ENCODE data around the gene AHCTF1. TPM values are rescaled to one million over a fixed set of nuclear protein-coding genes. Genes with fewer than 3 reads are reported as not detected.

AHCTF1 gene
- total and polyA plus RNA-seq, 2 donors (not counting 3 experiments of a cell fraction or from before 2014, with no cell fraction given), result 5.5 to 32.1 TPM

- H2AFZ ChIP-seq (ENCODE audit: low read depth, low read length), result no peak overlapping the region
- peaks cover 14% of the 10 kb centered on the region for H3K79me2 ChIP-seq (ENCODE audit: control insufficient read depth, insufficient read depth, low read length)
- FAIRE-seq (no peak), DNase-seq (ENCODE audit: low read depth, low spot score) (no peak)
- ChIA-PET POLR2A (no interaction called here), CTCF (interaction anchor here (1.1 to 1.6 kb wide), 3 partner anchors 11 to 25 kb away, joined by 3 to 4 read pairs (median 3); no protein-coding TSS in a partner anchor)
- no peaks in the 10 kb centered on the region for H4K20me1 ChIP-seq (replicated peaks; ENCODE audit: control insufficient read depth, extremely low read depth, insufficient read depth, low read length)
- H3K4me2 ChIP-seq (ENCODE audit: insufficient read depth, low read length), result no peak overlapping the region
- no peaks in the 10 kb centered on the region for H3K9me3 ChIP-seq (replicated peaks; ENCODE audit: control insufficient read depth, insufficient read depth, low read length)
- no peaks in the 10 kb centered on the region for H3K9me1 ChIP-seq (replicated peaks; ENCODE audit: control insufficient read depth, extremely low read depth, insufficient read depth, low read length)
- H3K4me1 ChIP-seq (ENCODE audit: control insufficient read depth, extremely low read depth, insufficient read depth, low read length), result peaks cover 8% of the 10 kb centered on the region
- H3K27ac ChIP-seq (ENCODE audit: insufficient read depth, low read depth, low read length), result no peak overlapping the region
- H3K27me3 ChIP-seq (ENCODE audit: control insufficient read depth in 2 of 2, insufficient read depth in 2 of 2, low read length in 2 of 2), result no peaks in the 10 kb centered on the region
- TF ChIP-seq MAX (IDR thresholded peaks at IDR 0.05; ENCODE audit: insufficient read depth, insufficient read length) (no peak), POLR2AphosphoS5 (IDR thresholded peaks at IDR 0.05; ENCODE audit: insufficient read depth, low read depth, low read length) (no peak), MYC (IDR thresholded peaks at IDR 0.05; ENCODE audit: low read depth, low read length) (no peak), JUN (IDR thresholded peaks at IDR 0.05; ENCODE audit: borderline replicate concordance, insufficient read depth, insufficient read length, low read depth) (no peak), EZH2 (IDR thresholded peaks at IDR 0.05; ENCODE audit: borderline replicate concordance, low read depth, low read length, severe bottlenecking) (no peak), POLR2A (IDR thresholded peaks at IDR 0.05; ENCODE audit: low read depth, low read length) (no peak), CTCF (IDR thresholded peaks at IDR 0.05; ENCODE audit: extremely low read depth in 1 of 2, insufficient read depth in 1 of 2, low read depth in 1 of 2, low read length in 2 of 2) (no peak), FOS (IDR thresholded peaks at IDR 0.05; ENCODE audit: borderline replicate concordance, insufficient read depth, low read length) (no peak), GATA2 (IDR thresholded peaks at IDR 0.05; ENCODE audit: insufficient read depth, insufficient read length, low read depth, low read length) (no peak)
- no peaks in the 10 kb centered on the region for H3K36me3 ChIP-seq (ENCODE audit: control insufficient read depth in 2 of 2, extremely low read depth in 1 of 2, insufficient read depth in 2 of 2, low read length in 2 of 2)
- dilution Hi-C loops (cut with MboI; ENCODE audit: extremely low pct_ligation_motif_present, low sequenced_read_pairs) (no loop called here), intact Hi-C loops (cut with micrococcal nuclease) (loop anchor here (10.0 kb wide), 1 partner anchor 280 kb away; no protein-coding TSS in a partner anchor)
- no peak overlapping the region for H3K4me3 ChIP-seq (replicated peaks in 1 of 3; ENCODE audit: insufficient read depth in 1 of 3, low read depth in 1 of 3, low read length in 3 of 3)
- no TSS peak for BruUV-seq (replicated peaks)
- H3K9ac ChIP-seq (replicated peaks; ENCODE audit: extremely low read depth, insufficient read depth, low read length), result no peak overlapping the region
These were observed 3.0 kb upstream of the AHCTF1 start for GRCh38 chr1:246934765-246935164.

Measured in endothelial cell of umbilical vein (primary cell).